CD4-positive, alpha-beta T cell treated with Interleukin-1 beta for 1 hour (primary cell): ENCODE results near the gene ATP6V0E1.

Experiments used
- DNase-seq, 2 donors: peaks; one replicate each; pipeline ENCODE4 v3.0.0-alpha.2; 2020 to 2022

The ATP6V0E1 gene

DNA sequence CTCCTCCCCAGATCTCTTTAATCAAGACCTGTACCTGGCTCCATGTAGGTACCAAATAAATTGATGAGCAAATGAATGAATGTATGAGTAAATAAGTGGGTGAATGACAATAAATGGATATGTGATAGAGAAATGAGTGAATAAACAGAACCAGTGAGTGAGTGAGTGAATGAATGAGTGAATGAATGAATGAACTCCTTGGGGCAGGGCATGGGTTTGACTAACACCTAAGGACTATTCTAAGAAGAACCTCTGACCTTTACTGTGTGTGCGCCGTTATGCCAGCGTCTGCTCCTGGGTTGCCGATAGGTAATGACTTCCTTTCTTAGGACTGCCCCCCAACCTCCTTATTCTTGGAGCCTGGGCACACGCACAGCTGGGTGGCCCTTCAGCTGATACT lies 26.1 kb upstream of the ATP6V0E1 start:
- no peak for DNase-seq

GRCh38 chr5:172958331-172959046 lies 25.1 kb upstream of the ATP6V0E1 start:
- peak; percentile 57 to 68 for DNase-seq

- no peak for DNase-seq
These were observed 23.5 kb upstream of the ATP6V0E1 start for GRCh38 chr5:172959824-172960799.

- DNase-seq: no peak
These were observed 13.7 kb upstream of the ATP6V0E1 start for GRCh38 chr5:172969921-172970320.

- no peak for DNase-seq
These were observed 12.1 kb upstream of the ATP6V0E1 start for GRCh38 chr5:172971482-172971881.

DNA sequence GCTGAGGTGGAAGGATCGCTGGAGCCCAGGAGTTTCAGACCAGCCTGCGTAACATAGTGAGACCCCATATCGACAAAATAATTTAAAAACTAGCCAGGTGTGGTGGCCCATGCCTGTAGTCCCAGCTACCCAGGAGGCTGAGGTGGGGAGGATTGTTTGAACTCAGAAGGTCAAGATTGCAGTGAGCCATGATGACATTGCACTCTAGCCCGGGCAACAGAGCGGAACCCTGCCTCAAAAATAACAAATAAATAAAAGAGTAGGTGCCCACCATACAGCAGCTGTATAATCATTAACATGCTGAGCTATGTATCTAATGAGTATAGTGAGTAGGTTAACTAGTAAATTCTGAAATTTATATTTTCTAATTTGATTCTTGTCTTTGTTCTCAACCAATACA lies 11.0 kb upstream of the ATP6V0E1 start:
- DNase-seq: no peak

DNA sequence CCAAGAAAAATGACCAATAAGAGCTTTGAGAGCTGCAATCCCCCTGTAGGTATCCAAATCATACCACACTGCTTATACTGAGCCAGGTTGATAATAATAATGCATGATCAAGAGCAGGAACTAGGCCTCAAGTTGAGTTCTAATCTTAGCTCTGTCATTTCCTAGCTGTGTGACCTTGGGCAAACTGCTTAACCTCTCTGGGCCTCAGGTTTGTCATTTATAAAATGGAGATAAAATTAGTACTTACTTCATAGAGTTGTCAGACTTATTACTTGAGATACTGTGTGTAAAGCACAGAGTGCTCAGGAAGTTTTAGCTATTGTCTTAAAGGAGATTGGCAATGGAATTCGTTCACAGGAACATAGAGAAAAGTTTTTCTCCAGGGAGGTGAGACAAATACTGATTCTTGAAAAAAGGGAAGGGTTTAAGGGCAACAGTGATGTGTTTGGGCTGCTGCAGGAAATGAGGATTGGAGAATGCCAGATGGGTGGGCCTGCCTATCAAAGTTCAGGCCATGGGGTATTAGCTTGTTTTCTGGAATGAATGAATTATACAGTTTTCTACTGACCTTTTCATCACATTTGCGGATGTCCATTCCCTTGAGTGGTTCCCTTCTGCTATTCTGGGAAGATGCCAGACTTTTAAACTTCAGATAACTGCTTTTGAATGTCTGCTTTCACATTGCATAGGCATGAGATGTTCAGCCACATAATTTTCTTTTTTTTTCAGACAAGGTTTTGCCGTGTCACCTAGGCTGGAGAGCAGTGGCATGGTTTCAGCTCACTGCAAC lies 10.2 kb upstream of the ATP6V0E1 start:
- no peak for DNase-seq

GRCh38 chr5:172973931-172974330 lies 9.6 kb upstream of the ATP6V0E1 start:
- DNase-seq: no peak

- no peak for DNase-seq
These were observed 8.3 kb upstream of the ATP6V0E1 start for GRCh38 chr5:172975289-172975688.

- no peak for DNase-seq
These were observed 3.8 kb upstream of the ATP6V0E1 start for GRCh38 chr5:172979778-172980177.

GRCh38 chr5:172981931-172982330 lies 1.6 kb upstream of the ATP6V0E1 start:
- DNase-seq: no peak

DNA sequence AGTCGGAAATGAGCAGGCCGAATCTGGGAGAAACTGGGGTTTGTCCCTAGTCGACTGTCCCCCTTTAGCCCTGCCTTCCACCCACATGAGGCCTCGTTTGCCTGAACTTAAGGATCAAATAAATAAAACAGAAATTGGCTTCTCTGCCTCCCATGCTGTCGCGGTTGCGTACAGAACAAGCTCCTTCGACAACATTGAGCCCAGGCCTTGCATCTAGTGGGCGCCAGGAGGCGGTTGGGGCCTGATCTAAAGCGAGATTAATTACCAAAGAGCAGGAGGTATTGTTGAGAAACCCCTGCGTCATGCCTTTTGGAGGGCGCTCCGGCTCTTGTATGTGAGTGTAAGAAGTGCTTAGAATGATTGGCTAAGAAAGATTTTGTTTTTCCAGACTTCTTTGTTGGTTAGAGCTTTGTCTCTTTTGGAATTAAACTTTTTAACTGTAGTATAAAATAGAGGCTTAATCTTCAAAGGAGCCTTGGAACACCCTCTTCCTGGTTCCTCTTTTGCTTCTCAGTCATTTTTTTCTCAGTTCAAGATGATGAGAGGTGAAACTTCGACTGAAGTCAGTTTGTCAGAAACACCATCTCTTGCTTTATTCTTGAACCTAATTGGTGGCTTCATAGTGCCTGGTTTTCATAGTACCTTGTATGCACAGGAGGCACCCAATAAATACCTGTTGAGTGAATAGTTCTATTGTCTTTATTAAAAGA lies 828 bp downstream of the ATP6V0E1 start:
- DNase-seq: peak; percentile 78 to 80

- DNase-seq: no peak
These were observed 2.0 kb downstream of the ATP6V0E1 start for GRCh38 chr5:172985596-172985995.

GRCh38 chr5:172988276-172988675 lies 4.7 kb downstream of the ATP6V0E1 start:
- no peak for DNase-seq

DNA sequence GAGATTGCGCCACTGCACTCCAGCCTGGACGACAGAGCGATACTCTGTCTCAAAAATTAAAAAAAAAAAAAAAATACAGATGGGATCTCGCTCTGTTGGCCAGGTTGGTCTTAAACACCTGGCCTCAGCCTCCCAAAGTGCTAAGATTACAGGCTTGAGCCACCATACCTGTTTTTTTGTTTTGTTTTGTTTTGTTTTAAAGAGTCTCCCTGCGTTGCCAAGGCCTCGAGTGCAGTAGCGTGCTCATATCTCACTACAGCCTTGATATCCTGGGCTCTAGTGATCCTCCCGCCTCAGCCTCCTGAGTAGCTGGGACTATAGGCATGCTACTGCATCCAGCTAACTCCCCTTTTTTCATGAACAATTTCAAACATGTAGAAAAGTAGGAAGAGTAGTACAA lies 7.2 kb downstream of the ATP6V0E1 start:
- DNase-seq: no peak

DNA sequence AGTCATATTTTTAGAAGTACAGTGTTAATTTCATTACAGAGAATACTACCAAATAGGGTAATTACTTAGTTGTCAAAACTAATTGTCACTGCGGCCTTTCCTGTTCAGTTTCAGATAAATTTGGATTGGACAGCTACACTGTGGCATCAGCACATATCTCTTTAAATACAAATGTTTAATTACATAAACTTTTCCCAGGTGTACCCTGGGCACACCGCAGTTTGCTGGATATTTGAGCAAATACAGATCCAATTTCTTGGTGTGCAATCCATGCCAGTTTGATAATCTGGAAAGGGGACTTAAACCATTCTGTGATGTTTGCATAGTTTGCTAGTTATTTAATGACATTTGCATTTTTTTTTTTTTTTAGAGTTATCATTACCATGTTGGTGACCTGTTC lies 10.8 kb downstream of the ATP6V0E1 start:
- DNase-seq: no peak

GRCh38 chr5:172999372-172999973 lies 15.9 kb downstream of the ATP6V0E1 start:
- DNase-seq: no peak

DNA sequence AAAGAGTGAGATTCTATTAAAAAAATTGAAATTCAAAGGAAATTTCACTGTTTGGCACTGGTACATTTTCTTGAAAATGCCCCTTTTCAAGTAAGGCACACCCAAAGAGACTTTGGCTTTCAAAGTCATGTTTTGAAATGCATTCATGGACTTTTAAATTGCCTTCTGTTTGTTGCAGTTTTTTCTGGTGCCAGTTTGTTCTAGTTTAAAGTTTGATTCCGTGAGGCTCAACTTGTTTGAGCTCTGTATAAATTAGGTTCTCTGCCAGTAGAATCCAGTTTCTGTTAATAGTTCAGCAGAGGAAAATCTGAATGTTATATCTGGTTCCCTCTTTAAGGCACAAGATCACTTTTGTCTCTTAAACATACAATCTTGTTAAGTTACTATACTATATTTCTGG lies 16.4 kb downstream of the ATP6V0E1 start:
- no peak for DNase-seq

DNA sequence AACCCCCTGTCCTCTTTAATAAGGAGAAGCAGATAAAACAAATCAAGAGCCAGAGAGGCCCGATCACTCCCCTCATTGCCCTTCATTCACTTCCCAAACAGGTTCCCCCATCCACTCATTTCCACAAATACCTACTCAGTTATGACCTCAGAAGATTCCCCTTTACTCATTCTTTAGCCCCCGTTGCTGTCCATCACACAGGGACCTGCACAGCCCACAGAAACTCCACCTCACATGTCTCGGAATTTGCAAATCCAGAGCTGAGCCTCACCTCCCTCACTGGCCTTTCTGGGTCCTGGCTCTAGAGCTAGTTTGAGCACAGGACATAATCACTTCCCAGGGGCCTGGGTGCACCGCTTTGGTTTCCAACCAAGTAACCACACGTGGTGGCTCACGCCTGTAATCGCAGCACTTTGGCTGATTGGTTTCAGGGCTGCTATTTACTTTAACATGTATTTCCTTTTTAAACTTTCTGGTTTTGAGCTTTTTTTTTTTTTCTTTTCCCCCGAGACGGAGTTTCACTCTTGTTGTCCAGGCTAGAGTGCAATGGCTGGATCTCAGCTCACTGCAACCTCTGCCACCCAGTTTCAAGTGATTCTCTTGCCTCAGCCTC lies 17.8 kb downstream of the ATP6V0E1 start:
- DNase-seq: peak in 1 of 2 donors; percentile 7

DNA sequence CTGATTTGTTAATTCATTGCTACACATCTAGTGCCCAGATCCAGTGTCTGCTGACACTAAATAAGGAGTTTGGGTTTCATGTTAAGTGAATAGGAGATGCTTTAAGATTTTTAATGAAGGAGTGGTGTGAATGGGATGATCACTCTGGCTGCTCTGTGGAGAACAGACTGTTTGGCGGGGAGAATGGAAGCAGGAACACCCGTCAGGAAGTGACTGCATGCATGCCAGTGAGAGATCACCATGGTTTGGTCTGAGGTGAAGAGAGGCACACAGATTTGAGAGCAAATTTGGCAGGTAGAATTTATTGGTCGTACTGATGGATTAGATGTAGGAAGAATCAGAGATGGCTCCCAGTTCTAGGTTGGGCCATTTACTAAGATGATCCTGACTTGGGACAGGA lies 19.8 kb downstream of the ATP6V0E1 start:
- no peak for DNase-seq

GRCh38 chr5:173004013-173004412 lies 20.4 kb downstream of the ATP6V0E1 start:
- no peak for DNase-seq

DNA sequence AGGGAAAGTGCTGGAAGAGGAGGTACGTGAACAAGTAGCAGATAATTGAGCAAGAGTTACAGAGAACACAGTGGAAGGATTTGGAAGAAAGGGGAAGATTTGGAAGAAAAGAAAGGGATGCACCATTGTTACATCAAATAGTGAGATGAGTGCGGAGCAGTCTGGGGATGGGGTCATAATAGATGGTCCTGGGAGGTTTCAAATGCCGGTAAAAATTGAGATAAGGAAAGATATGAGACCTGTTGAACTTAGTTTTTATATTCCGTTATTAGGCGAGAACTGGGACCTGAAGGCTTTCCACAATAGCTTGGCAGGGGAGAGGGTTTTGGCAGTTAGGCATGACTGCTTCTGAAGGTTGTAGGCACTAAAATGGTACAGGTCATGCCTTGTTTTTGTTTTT lies 20.9 kb downstream of the ATP6V0E1 start:
- no peak for DNase-seq
